Measurements from ENCODE around the gene TRIM56. TPM values are rescaled to one million over a fixed set of nuclear protein-coding genes. Genes with fewer than 3 reads are reported as not detected.

Gene TRIM56
- total and polyA plus RNA-seq, 2 of the 13 experiments (the other 11 are each of a cell fraction or from before 2014, with no cell fraction given), result 3.2 to 7.1 TPM

GRCh38 chr7:101108330-101108857 lies 23.1 kb downstream of the TRIM56 start (continued):
- TF ChIP-seq HOXA3 (CRISPR knock-in tag; IDR thresholded peaks at IDR 0.05), result peak; percentile 61; the same call in 1 of the 2 replicates
- no peak for TF ChIP-seq MZF1 (CRISPR knock-in tag; IDR thresholded peaks at IDR 0.05; ENCODE audit: borderline replicate concordance)
- no peak for TF ChIP-seq CBX5 (CRISPR knock-in tag; IDR thresholded peaks at IDR 0.05; ENCODE audit: borderline replicate concordance)
- TF ChIP-seq FOXA1 (IDR thresholded peaks at IDR 0.05), result no peak
- TF ChIP-seq FOXA1 (CRISPR knock-in tag; IDR thresholded peaks at IDR 0.05), result no peak
- TF ChIP-seq, protein P1, sequence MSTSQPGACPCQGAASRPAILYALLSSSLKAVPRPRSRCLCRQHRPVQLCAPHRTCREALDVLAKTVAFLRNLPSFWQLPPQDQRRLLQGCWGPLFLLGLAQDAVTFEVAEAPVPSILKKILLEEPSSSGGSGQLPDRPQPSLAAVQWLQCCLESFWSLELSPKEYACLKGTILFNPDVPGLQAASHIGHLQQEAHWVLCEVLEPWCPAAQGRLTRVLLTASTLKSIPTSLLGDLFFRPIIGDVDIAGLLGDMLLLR (CRISPR knock-in tag; IDR thresholded peaks at IDR 0.05), result no peak
- TF ChIP-seq ZNF292 (CRISPR knock-in tag; IDR thresholded peaks at IDR 0.05; ENCODE audit: borderline replicate concordance, low read depth), result peak; percentile 72
- no peak for TF ChIP-seq ZNF670 (CRISPR knock-in tag; IDR thresholded peaks at IDR 0.05; ENCODE audit: borderline replicate concordance)
- TF ChIP-seq ZNF652 (CRISPR knock-in tag; IDR thresholded peaks at IDR 0.05; ENCODE audit: borderline replicate concordance, low read depth), result no peak
- no peak for TF ChIP-seq RNF2 (conservative IDR thresholded peaks at IDR 0.05; ENCODE audit: low read depth)
- no peak for TF ChIP-seq RFX1 (IDR thresholded peaks at IDR 0.05)
- no peak for TF ChIP-seq DNMT3B (CRISPR knock-in tag; conservative IDR thresholded peaks at IDR 0.05)
- no peak for TF ChIP-seq ATM (IDR thresholded peaks at IDR 0.05; ENCODE audit: borderline replicate concordance)
- peak; percentile 69; the same call in 1 of the 2 replicates for TF ChIP-seq ZNF609 (CRISPR knock-in tag; IDR thresholded peaks at IDR 0.05; ENCODE audit: borderline replicate concordance)
- TF ChIP-seq, protein P2, sequence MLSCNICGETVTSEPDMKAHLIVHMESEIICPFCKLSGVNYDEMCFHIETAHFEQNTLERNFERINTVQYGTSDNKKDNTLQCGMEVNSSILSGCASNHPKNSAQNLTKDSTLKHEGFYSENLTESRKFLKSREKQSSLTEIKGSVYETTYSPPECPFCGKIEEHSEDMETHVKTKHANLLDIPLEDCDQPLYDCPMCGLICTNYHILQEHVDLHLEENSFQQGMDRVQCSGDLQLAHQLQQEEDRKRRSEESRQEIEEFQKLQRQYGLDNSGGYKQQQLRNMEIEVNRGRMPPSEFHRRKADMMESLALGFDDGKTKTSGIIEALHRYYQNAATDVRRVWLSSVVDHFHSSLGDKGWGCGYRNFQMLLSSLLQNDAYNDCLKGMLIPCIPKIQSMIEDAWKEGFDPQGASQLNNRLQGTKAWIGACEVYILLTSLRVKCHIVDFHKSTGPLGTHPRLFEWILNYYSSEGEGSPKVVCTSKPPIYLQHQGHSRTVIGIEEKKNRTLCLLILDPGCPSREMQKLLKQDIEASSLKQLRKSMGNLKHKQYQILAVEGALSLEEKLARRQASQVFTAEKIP (CRISPR knock-in tag; IDR thresholded peaks at IDR 0.05; ENCODE audit: borderline replicate concordance), result no peak
- no peak for TF ChIP-seq RBM22 (optimal IDR thresholded peaks at IDR 0.05; ENCODE audit: low read length)
- no peak for TF ChIP-seq ZNF839 (CRISPR knock-in tag; IDR thresholded peaks at IDR 0.05; ENCODE audit: borderline replicate concordance)
- no peak for TF ChIP-seq JUN (CRISPR knock-in tag; IDR thresholded peaks at IDR 0.05)
- no peak for TF ChIP-seq FLYWCH1 (CRISPR knock-in tag; IDR thresholded peaks at IDR 0.05)
- TF ChIP-seq HHEX (CRISPR knock-in tag; IDR thresholded peaks at IDR 0.05), result no peak
- TF ChIP-seq ZNF260 (CRISPR knock-in tag; IDR thresholded peaks at IDR 0.05; ENCODE audit: borderline replicate concordance, low read depth), result no peak
- peak; percentile 14; the same call in 1 of the 2 replicates for TF ChIP-seq THAP11 (CRISPR knock-in tag; IDR thresholded peaks at IDR 0.05)
- TF ChIP-seq CAMTA2 (CRISPR knock-in tag; IDR thresholded peaks at IDR 0.05; ENCODE audit: borderline replicate concordance), result no peak
- TF ChIP-seq ZNF354B (CRISPR knock-in tag; IDR thresholded peaks at IDR 0.05), result no peak
- TF ChIP-seq ZNF124 (CRISPR knock-in tag; IDR thresholded peaks at IDR 0.05), result no peak
